Measurements from ENCODE around the gene TPSAB1.

GRCh38 chr16:1217526-1217925, 23.0 kb upstream of the TPSAB1 start:
- no peak for TF ChIP-seq CTCF (IDR thresholded peaks at IDR 0.05)
- no peak for TF ChIP-seq REST (IDR thresholded peaks at IDR 0.05; ENCODE audit: insufficient read depth in 1 of 2, low read depth in 2 of 2, low read length in 1 of 2)
- TF ChIP-seq POLR2AphosphoS5 (IDR thresholded peaks at IDR 0.05; ENCODE audit: low read depth, low read length), result no peak
